Endothelial cell of umbilical vein (primary cell): Measurements from ENCODE around the gene SLC35A4. TPM values are rescaled to one million over a fixed set of nuclear protein-coding genes. Genes with fewer than 3 reads are reported as not detected.

Source experiments
- BruUV-seq: library from RNA; stranded (reverse); fragments of 400-500 nt; replicated peaks from 2 replicates; lab custom pipeline; 2021; lab: Mats Ljungman, UMichigan
- CTCF ChIA-PET: fragments of 300-600, 350-600 bp; sonication (Branson Sonifier 250); formaldehyde crosslinking; loops from one replicate; lab custom pipeline; 2021; ENCODE audit warnings: antibody characterized with exemption, inconsistent platforms; lab: Charles Lee
- POLR2A ChIA-PET: fragments of 300-600, 350-600 bp; sonication (Branson Sonifier 250); formaldehyde crosslinking; loops from one replicate; lab custom pipeline; 2021; ENCODE audit warnings: antibody characterized with exemption, inconsistent platforms; lab: Charles Lee
- DNase-seq: peaks from one replicate; pipeline ENCODE4 v3.0.0-alpha.2; 2011; ENCODE audit warnings: low read depth, low spot score
- FAIRE-seq: peaks from 2 replicates; lab custom pipeline; 2011; peaks lifted over from hg19 to GRCh38; lab: Jason Lieb, UNC
- H2AFZ ChIP-seq: 2 replicates; pipeline ENCODE4 v1.6.0; 2012; ENCODE audit warnings: low read depth, low read length, control low read depth, inconsistent platforms
- H3K27ac ChIP-seq: 2 replicates; pipeline ENCODE4 v1.5.1; 2011; ENCODE audit warnings: low read depth, mild to moderate bottlenecking, control low read depth, low read length, moderate library complexity; ENCODE audit not compliant: insufficient read depth
- H3K27me3 ChIP-seq, 2 experiments: 2 replicates each; pipeline versions ENCODE4 v1.6.0 to v1.6.1; 2011; ENCODE audit warnings: low read length in 2 of 2, mixed read lengths in 1 of 2; ENCODE audit not compliant: control insufficient read depth in 2 of 2, insufficient read depth in 2 of 2
- H3K36me3 ChIP-seq, 2 experiments: 2 replicates in 1 of 2; 3 replicates in 1 of 2; pipeline ENCODE4 v1.5.1; 2011; ENCODE audit warnings: low read length in 2 of 2, mild to moderate bottlenecking in 1 of 2, moderate library complexity in 1 of 2; ENCODE audit not compliant: control insufficient read depth in 2 of 2, insufficient read depth in 2 of 2; ENCODE audit errors: extremely low read depth in 1 of 2
- H3K4me1 ChIP-seq: 3 replicates; pipeline ENCODE4 v1.5.1; 2011; ENCODE audit warnings: mild to moderate bottlenecking, low read length; ENCODE audit not compliant: control insufficient read depth, insufficient read depth; ENCODE audit errors: extremely low read depth
- H3K4me2 ChIP-seq: 2 replicates; pipeline ENCODE4 v1.6.1; 2011; ENCODE audit warnings: low read length, control low read depth, mixed read lengths; ENCODE audit not compliant: insufficient read depth
- H3K4me3 ChIP-seq, 3 experiments: fragments of 200-600 bp in 1 of 3; sonication (generic), shearing (Covaris generic) in 1 of 3; replicated peaks in 1 of 3; 2 replicates each; pipeline ENCODE4 v1.5.1; 2011 to 2016; ENCODE audit warnings: control low read depth in 3 of 3, low read length in 3 of 3, mild to moderate bottlenecking in 2 of 3, inconsistent platforms in 1 of 3, low read depth in 1 of 3, moderate library complexity in 1 of 3; ENCODE audit not compliant: insufficient read depth in 1 of 3
- H3K79me2 ChIP-seq: 2 replicates; pipeline ENCODE4 v1.6.0; 2012; ENCODE audit warnings: low read length, inconsistent platforms; ENCODE audit not compliant: control insufficient read depth, insufficient read depth
- H3K9ac ChIP-seq: replicated peaks from 2 replicates; pipeline ENCODE3; 2011; ENCODE audit warnings: low read length, control low read depth; ENCODE audit not compliant: insufficient read depth; ENCODE audit errors: extremely low read depth
- H3K9me1 ChIP-seq: replicated peaks from 3 replicates; pipeline ENCODE4 v1.6.0; 2011; ENCODE audit warnings: mild to moderate bottlenecking, low read length; ENCODE audit not compliant: control insufficient read depth, insufficient read depth; ENCODE audit errors: extremely low read depth
- H3K9me3 ChIP-seq: replicated peaks from 2 replicates; pipeline ENCODE4 v1.5.1; 2012; ENCODE audit warnings: low read length, inconsistent platforms; ENCODE audit not compliant: control insufficient read depth, insufficient read depth
- H4K20me1 ChIP-seq: replicated peaks from 2 replicates; pipeline ENCODE3; 2011; ENCODE audit warnings: mild to moderate bottlenecking, low read length; ENCODE audit not compliant: control insufficient read depth, insufficient read depth; ENCODE audit errors: extremely low read depth
- EZH2 ChIP-seq: IDR thresholded peaks from 2 replicates; pipeline ENCODE4 v1.6.1; 2012; ENCODE audit warnings: borderline replicate concordance, low read depth, mild to moderate bottlenecking, moderate library complexity, low read length, inconsistent platforms; ENCODE audit not compliant: severe bottlenecking
- FOS ChIP-seq: IDR thresholded peaks from 2 replicates; pipeline ENCODE4 v1.6.1; 2011; ENCODE audit warnings: mild to moderate bottlenecking, low read length, moderate library complexity, borderline replicate concordance; ENCODE audit not compliant: insufficient read depth
- GATA2 ChIP-seq: IDR thresholded peaks from 2 replicates; pipeline ENCODE4 v1.7.0; 2011; ENCODE audit warnings: low read depth, mild to moderate bottlenecking, moderate library complexity, mixed read lengths, low read length; ENCODE audit not compliant: insufficient read length, insufficient read depth
- JUN ChIP-seq: IDR thresholded peaks from 2 replicates; pipeline ENCODE4 v1.6.1; 2011; ENCODE audit warnings: borderline replicate concordance, low read depth; ENCODE audit not compliant: insufficient read length, insufficient read depth
- MYC ChIP-seq: IDR thresholded peaks from one replicate; pipeline ENCODE4 v1.6.1; 2011; ENCODE audit warnings: mild to moderate bottlenecking, low read depth, low read length
- POLR2A ChIP-seq: IDR thresholded peaks from 2 replicates; pipeline ENCODE4 v1.6.1; 2012; ENCODE audit warnings: low read depth, mild to moderate bottlenecking, control low read depth, low read length
- POLR2AphosphoS5 ChIP-seq: IDR thresholded peaks from 2 replicates; pipeline ENCODE4 v1.6.1; 2012; ENCODE audit warnings: low read depth, mild to moderate bottlenecking, control low read depth, low read length, moderate library complexity; ENCODE audit not compliant: insufficient read depth
- dilution Hi-C: fragments of 300-500 bp; cut with MboI; formaldehyde crosslinking; loops from one replicate; pipeline ENCODE4 v1.15.0; 2019; ENCODE audit warnings: low sequenced_read_pairs; ENCODE audit not compliant: extremely low pct_ligation_motif_present
- intact Hi-C: fragments of 100-400 bp; cut with micrococcal nuclease; formaldehyde crosslinking; loops from one replicate; pipeline ENCODE4 v1.10.0; 2022
- polyA plus RNA-seq, 4 experiments: library from polyadenylated mRNA; depleted of rRNA in 3 of 4; stranded (reverse) in 3 of 4; unstranded in 1 of 4; fragments of >200 nt; gene quantifications; 2 replicates each; pipeline versions ENCODE4 v1.2.1 to v1.2.3, GENCODE V29; 2011 to 2012; ENCODE audit warnings: missing spikeins in 1 of 4
- total RNA-seq: library from RNA; stranded (reverse); gene quantifications from 2 replicates; pipeline ENCODE4 v1.2.3, GENCODE V29; 2021
- TF ChIP-seq, protein P1 (sequence below), 2 donors: IDR thresholded peaks; 1 replicate in 1 of 2; 2 replicates in 1 of 2; pipeline ENCODE4 v1.5.1; 2011; ENCODE audit warnings: low read length in 2 of 2, mild to moderate bottlenecking in 2 of 2, moderate library complexity in 2 of 2, control low read depth in 1 of 2, inconsistent platforms in 1 of 2, low read depth in 1 of 2; ENCODE audit not compliant: insufficient read depth in 1 of 2; ENCODE audit errors: extremely low read depth in 1 of 2

SLC35A4 gene
- total and polyA plus RNA-seq, 2 donors (not counting 3 experiments of a cell fraction or from before 2014, with no cell fraction given) = 65.6 to 118 TPM

DNA sequence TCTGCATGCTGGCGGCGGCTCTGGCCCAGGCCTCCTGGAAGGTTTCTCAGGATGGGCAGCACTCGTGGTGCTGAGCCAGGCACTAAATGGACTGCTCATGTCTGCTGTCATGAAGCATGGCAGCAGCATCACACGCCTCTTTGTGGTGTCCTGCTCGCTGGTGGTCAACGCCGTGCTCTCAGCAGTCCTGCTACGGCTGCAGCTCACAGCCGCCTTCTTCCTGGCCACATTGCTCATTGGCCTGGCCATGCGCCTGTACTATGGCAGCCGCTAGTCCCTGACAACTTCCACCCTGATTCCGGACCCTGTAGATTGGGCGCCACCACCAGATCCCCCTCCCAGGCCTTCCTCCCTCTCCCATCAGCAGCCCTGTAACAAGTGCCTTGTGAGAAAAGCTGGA lies 3.2 kb downstream of the SLC35A4 start:
- ChIA-PET POLR2A (no interaction called here), CTCF (no interaction called here)
- Histone ChIP-seq H3K9ac (no peak overlapping the region), H3K4me2 (no peak overlapping the region), H3K27ac (no peak overlapping the region), H3K36me3 (peaks cover 3 to 24% of the 10 kb centered on the region in 2 experiments), H3K4me3 (no peak overlapping the region), H3K9me3 (no peaks in the 10 kb centered on the region), H3K9me1 (no peaks in the 10 kb centered on the region), H3K27me3 (no peaks in the 10 kb centered on the region), H3K4me1 (peaks cover 8% of the 10 kb centered on the region), H2AFZ (no peak overlapping the region), H4K20me1 (no peaks in the 10 kb centered on the region), H3K79me2 (peaks cover 9% of the 10 kb centered on the region)
- no peak for TF ChIP-seq MYC
- no peak for TF ChIP-seq GATA2
- no peak for TF ChIP-seq JUN
- no peak for TF ChIP-seq POLR2A
- no peak for TF ChIP-seq EZH2
- no peak for TF ChIP-seq FOS
- TF ChIP-seq, protein P1, sequence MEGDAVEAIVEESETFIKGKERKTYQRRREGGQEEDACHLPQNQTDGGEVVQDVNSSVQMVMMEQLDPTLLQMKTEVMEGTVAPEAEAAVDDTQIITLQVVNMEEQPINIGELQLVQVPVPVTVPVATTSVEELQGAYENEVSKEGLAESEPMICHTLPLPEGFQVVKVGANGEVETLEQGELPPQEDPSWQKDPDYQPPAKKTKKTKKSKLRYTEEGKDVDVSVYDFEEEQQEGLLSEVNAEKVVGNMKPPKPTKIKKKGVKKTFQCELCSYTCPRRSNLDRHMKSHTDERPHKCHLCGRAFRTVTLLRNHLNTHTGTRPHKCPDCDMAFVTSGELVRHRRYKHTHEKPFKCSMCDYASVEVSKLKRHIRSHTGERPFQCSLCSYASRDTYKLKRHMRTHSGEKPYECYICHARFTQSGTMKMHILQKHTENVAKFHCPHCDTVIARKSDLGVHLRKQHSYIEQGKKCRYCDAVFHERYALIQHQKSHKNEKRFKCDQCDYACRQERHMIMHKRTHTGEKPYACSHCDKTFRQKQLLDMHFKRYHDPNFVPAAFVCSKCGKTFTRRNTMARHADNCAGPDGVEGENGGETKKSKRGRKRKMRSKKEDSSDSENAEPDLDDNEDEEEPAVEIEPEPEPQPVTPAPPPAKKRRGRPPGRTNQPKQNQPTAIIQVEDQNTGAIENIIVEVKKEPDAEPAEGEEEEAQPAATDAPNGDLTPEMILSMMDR (IDR thresholded peaks at IDR 0.05; ENCODE audit: extremely low read depth in 1 of 2, insufficient read depth in 1 of 2, low read depth in 1 of 2, low read length in 2 of 2) = no peak
- TF ChIP-seq POLR2AphosphoS5 = no peak
- intact Hi-C loops (no loop called here), dilution Hi-C loops (no loop called here)
- BruUV-seq = no TSS peak
- DNase-seq = no peak
- no peak for FAIRE-seq
